Neural progenitor cell (in vitro differentiated cells): ENCODE measurements around the gene GSAP. TPM values are rescaled to one million over a fixed set of nuclear protein-coding genes. Genes with fewer than 3 reads are reported as not detected.

Experiments
- DNase-seq: peaks from one replicate; pipeline ENCODE4 v3.0.0-alpha.2; 2016; ENCODE audit warnings: low spot score
- H2AFZ ChIP-seq: fragments of 200-600 bp; sonication (generic); replicated peaks from 2 replicates; pipeline ENCODE4 v1.6.1; 2016; ENCODE audit warnings: antibody characterized with exemption
- H3F3A ChIP-seq: fragments of 200-600 bp; sonication (generic); 2 replicates; pipeline ENCODE4 v1.6.1; 2016; ENCODE audit warnings: antibody characterized with exemption, low read depth
- H3K27ac ChIP-seq: fragments of 200-600 bp; sonication (generic); 2 replicates; pipeline ENCODE4 v1.5.1; 2016; ENCODE audit warnings: mild to moderate bottlenecking
- H3K27me3 ChIP-seq: fragments of 200-600 bp; sonication (generic); 2 replicates; pipeline ENCODE4 v1.6.1; 2016; ENCODE audit warnings: mild to moderate bottlenecking, moderate library complexity
- H3K36me3 ChIP-seq: fragments of 200-600 bp; sonication (generic); 2 replicates; pipeline ENCODE4 v1.5.1; 2016
- H3K4me1 ChIP-seq: fragments of 200-600 bp; sonication (generic); 2 replicates; pipeline ENCODE4 v1.6.1; 2016; ENCODE audit warnings: mixed run types
- H3K4me2 ChIP-seq: fragments of 200-600 bp; sonication (generic); 2 replicates; pipeline ENCODE4 v1.6.1; 2016
- H3K4me3 ChIP-seq: fragments of 200-600 bp; sonication (generic); 2 replicates; pipeline ENCODE4 v1.5.1; 2016
- H3K79me2 ChIP-seq: fragments of 200-600 bp; sonication (generic); 2 replicates; pipeline ENCODE4 v1.6.1; 2016; ENCODE audit warnings: low read depth
- H3K9ac ChIP-seq: fragments of 200-600 bp; sonication (generic); 2 replicates; pipeline ENCODE4 v1.6.1; 2016
- H3K9me3 ChIP-seq: fragments of 200-600 bp; sonication (generic); 2 replicates; pipeline ENCODE4 v1.5.1; 2016; ENCODE audit warnings: low read depth
- H4K20me1 ChIP-seq: fragments of 200-600 bp; sonication (generic); 2 replicates; pipeline ENCODE4 v1.6.1; 2016; ENCODE audit warnings: low read depth
- H3K27ac Mint-ChIP-seq: 3 replicates; pipeline ENCODE4 v1.8.0; 2021; ENCODE audit warnings: mixed read lengths
- H3K27me3 Mint-ChIP-seq: 2 replicates; pipeline ENCODE4 v1.8.0; 2022; ENCODE audit warnings: low read depth, mild to moderate bottlenecking, inconsistent platforms, moderate library complexity, mixed read lengths; ENCODE audit not compliant: insufficient read depth
- H3K36me3 Mint-ChIP-seq: 3 replicates; pipeline ENCODE4 v1.8.0; 2021; ENCODE audit warnings: mixed read lengths
- H3K4me1 Mint-ChIP-seq: 3 replicates; pipeline ENCODE4 v1.8.0; 2021; ENCODE audit warnings: mixed read lengths
- H3K4me3 Mint-ChIP-seq: 3 replicates; pipeline ENCODE4 v1.8.0; 2021; ENCODE audit warnings: mild to moderate bottlenecking, moderate library complexity, mixed read lengths
- H3K9me3 Mint-ChIP-seq: 3 replicates; pipeline ENCODE4 v1.8.0; 2020; ENCODE audit warnings: mixed read lengths
- CTCF ChIP-seq: fragments of 200-600 bp; sonication (generic); IDR thresholded peaks from 2 replicates; pipeline ENCODE4 v1.5.1; 2017; ENCODE audit warnings: antibody characterized with exemption, mild to moderate bottlenecking
- EZH2 ChIP-seq: fragments of 200-600 bp; sonication (generic); IDR thresholded peaks from 2 replicates; pipeline ENCODE4 v1.6.1; 2017; ENCODE audit warnings: antibody characterized with exemption, mild to moderate bottlenecking, moderate library complexity
- EZH2phosphoT487 ChIP-seq: fragments of 200-600 bp; sonication (generic); IDR thresholded peaks from 2 replicates; pipeline ENCODE4 v1.6.1; 2017; ENCODE audit warnings: antibody characterized with exemption
- total RNA-seq: library from RNA; depleted of rRNA; stranded (reverse); fragments of >200 nt; gene quantifications from 2 replicates; pipeline ENCODE4 v1.2.3, GENCODE V29; 2015; ENCODE audit warnings: low replicate concordance

GSAP gene
- total RNA-seq, 1 donor from 2014 or later: 2.6 TPM

GRCh38 chr7:77313085-77313484 is 103.1 kb downstream of the GSAP start:
- Mint-ChIP-seq H3K4me1 (no peaks in the 10 kb centered on the region), H3K4me3 (no peak overlapping the region), H3K27me3 (peaks cover 2% of the 10 kb centered on the region), H3K36me3 (no peaks in the 10 kb centered on the region), H3K9me3 (no peaks in the 10 kb centered on the region), H3K27ac (no peak overlapping the region)
- no peaks in the 10 kb centered on the region for H3K79me2 ChIP-seq
- no peak overlapping the region for H2AFZ ChIP-seq
- no peaks in the 10 kb centered on the region for H4K20me1 ChIP-seq
- no peak for TF ChIP-seq CTCF
- no peak for TF ChIP-seq EZH2phosphoT487
- TF ChIP-seq EZH2: no peak
- H3K4me3 ChIP-seq: no peak overlapping the region
- H3K9me3 ChIP-seq: no peaks in the 10 kb centered on the region
- no peak for DNase-seq
- H3K27me3 ChIP-seq: no peaks in the 10 kb centered on the region
- H3K9ac ChIP-seq: no peak overlapping the region
- H3K4me2 ChIP-seq: no peak overlapping the region
- no peaks in the 10 kb centered on the region for H3K36me3 ChIP-seq
- H3F3A ChIP-seq: no peaks in the 10 kb centered on the region
- H3K27ac ChIP-seq: no peak overlapping the region
- H3K4me1 ChIP-seq: no peaks in the 10 kb centered on the region

- no peak for DNase-seq
- Histone ChIP-seq H3K27me3 (no peaks in the 10 kb centered on the region), H3K79me2 (no peaks in the 10 kb centered on the region), H3K4me1 (no peaks in the 10 kb centered on the region), H3F3A (no peaks in the 10 kb centered on the region), H2AFZ (no peak overlapping the region), H3K27ac (no peak overlapping the region), H3K9ac (no peak overlapping the region), H3K4me3 (no peak overlapping the region), H4K20me1 (no peaks in the 10 kb centered on the region), H3K36me3 (no peaks in the 10 kb centered on the region), H3K9me3 (no peaks in the 10 kb centered on the region), H3K4me2 (no peak overlapping the region)
- H3K4me3 Mint-ChIP-seq: no peak overlapping the region
- peaks cover 5% of the 10 kb centered on the region for H3K4me1 Mint-ChIP-seq
- H3K27ac Mint-ChIP-seq: no peak overlapping the region
- TF ChIP-seq CTCF (no peak), EZH2phosphoT487 (no peak), EZH2 (no peak)
- no peaks in the 10 kb centered on the region for H3K36me3 Mint-ChIP-seq
- peaks cover 2% of the 10 kb centered on the region for H3K9me3 Mint-ChIP-seq
- no peaks in the 10 kb centered on the region for H3K27me3 Mint-ChIP-seq
Observed at GRCh38 chr7:77310982-77311381, 105.2 kb downstream of the GSAP start.

GRCh38 chr7:77309714-77310220 is 106.4 kb downstream of the GSAP start:
- DNase-seq: no peak
- Mint-ChIP-seq H3K4me1 (peaks cover 5% of the 10 kb centered on the region), H3K9me3 (peaks cover 10% of the 10 kb centered on the region), H3K27ac (no peak overlapping the region), H3K27me3 (no peaks in the 10 kb centered on the region), H3K4me3 (no peak overlapping the region), H3K36me3 (no peaks in the 10 kb centered on the region)
- Histone ChIP-seq H3K27me3 (no peaks in the 10 kb centered on the region), H3F3A (no peaks in the 10 kb centered on the region), H2AFZ (no peak overlapping the region), H4K20me1 (no peaks in the 10 kb centered on the region), H3K4me3 (no peak overlapping the region), H3K36me3 (no peaks in the 10 kb centered on the region), H3K4me1 (no peaks in the 10 kb centered on the region), H3K9me3 (no peaks in the 10 kb centered on the region), H3K9ac (no peak overlapping the region), H3K27ac (no peak overlapping the region), H3K79me2 (no peaks in the 10 kb centered on the region), H3K4me2 (no peak overlapping the region)
- TF ChIP-seq EZH2phosphoT487 (no peak), CTCF (no peak), EZH2 (no peak)
